ENCODE data around the gene SLC4A7.

DNA sequence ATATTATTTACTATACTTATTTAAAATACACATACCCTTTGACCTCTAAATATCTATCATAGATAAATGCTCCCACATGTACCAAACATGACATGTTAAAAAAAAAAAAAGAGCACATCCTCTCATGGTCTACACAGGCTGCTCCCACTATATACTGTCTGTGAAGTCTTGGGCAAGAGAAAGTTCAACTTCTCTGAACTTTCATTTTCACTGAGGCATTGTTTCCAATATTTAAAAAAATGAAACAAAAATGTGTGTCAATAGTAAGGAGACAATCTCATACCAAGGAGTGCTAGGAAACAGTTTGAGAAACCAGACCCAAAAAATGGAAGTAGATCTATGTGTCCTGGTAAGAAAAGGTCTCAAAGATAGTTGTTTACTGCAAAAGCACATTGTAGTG, 29.3 kb downstream of the SLC4A7 start:
- TF ChIP-seq, protein P1, sequence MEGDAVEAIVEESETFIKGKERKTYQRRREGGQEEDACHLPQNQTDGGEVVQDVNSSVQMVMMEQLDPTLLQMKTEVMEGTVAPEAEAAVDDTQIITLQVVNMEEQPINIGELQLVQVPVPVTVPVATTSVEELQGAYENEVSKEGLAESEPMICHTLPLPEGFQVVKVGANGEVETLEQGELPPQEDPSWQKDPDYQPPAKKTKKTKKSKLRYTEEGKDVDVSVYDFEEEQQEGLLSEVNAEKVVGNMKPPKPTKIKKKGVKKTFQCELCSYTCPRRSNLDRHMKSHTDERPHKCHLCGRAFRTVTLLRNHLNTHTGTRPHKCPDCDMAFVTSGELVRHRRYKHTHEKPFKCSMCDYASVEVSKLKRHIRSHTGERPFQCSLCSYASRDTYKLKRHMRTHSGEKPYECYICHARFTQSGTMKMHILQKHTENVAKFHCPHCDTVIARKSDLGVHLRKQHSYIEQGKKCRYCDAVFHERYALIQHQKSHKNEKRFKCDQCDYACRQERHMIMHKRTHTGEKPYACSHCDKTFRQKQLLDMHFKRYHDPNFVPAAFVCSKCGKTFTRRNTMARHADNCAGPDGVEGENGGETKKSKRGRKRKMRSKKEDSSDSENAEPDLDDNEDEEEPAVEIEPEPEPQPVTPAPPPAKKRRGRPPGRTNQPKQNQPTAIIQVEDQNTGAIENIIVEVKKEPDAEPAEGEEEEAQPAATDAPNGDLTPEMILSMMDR (IDR thresholded peaks at IDR 0.05), result no peak
- no peak for TF ChIP-seq POLR2A (IDR thresholded peaks at IDR 0.05)
